Activated naive CD8-positive, alpha-beta T cell treated with anti-CD3 and anti-CD28 coated beads, Interleukin-2, amount 50 U/mL, for 16 hours (primary cell): ENCODE measurements around the gene PSMC4.

Experiments used
- DNase-seq: peaks from one replicate; pipeline ENCODE4 v3.0.0-alpha.2; 2020; ENCODE audit warnings: low read depth, low spot score

Gene PSMC4

GRCh38 chr19:39987596-39987995 lies 16.6 kb downstream of the PSMC4 start:
- DNase-seq, result no peak

DNA sequence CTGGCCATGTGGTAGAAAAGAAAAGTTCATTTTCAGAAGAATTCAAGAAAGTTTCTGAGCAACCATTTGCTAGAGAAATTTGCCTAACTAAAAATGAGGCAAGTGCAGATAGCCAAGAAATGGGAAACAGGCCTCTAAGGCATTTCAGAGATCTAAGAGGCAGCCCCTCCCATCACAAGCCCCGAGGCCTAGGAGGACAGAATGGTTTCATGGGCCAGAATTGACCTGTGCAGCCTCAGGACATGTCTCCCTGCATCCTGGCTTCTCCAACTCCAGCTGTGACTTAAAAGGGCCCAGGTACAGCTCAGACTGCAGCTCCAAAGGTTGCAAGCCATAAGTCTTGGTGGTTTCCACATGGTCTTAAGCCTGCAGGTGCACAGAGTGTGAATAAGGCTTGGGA lies 22.6 kb downstream of the PSMC4 start:
- no peak for DNase-seq

- DNase-seq, result no peak
Measured at GRCh38 chr19:39994361-39994760, 23.4 kb downstream of the PSMC4 start.

DNA sequence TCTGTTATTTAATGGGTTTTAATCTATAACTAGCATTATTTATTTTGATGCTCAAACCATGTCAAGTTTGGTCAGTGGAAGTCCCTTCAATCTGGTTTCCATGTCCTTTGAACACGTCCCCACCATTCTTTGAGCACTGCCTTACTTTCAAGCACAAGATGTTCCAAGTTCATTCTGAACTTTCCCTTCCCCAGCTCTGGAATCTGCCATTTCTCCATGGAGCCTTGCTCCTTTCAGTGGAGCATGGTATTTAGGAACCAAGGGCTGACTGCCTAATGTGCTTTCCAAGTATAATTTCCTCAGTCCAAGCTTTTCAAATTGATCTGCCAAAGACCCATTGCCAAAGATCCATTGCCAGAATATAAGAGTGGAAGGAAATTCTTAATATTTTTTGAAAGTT lies 24.8 kb downstream of the PSMC4 start:
- no peak for DNase-seq

GRCh38 chr19:39996218-39996810 lies 25.3 kb downstream of the PSMC4 start:
- no peak for DNase-seq

GRCh38 chr19:39996811-39997637 lies 26.1 kb downstream of the PSMC4 start, which contains the start of gene ZNF546:
Gene ZNF546, plus strand, starts transcription at chr19:39997060. Its CDS starts 1,267 bp downstream, at chr19:39998327.
- peak; percentile 78 for DNase-seq

DNA sequence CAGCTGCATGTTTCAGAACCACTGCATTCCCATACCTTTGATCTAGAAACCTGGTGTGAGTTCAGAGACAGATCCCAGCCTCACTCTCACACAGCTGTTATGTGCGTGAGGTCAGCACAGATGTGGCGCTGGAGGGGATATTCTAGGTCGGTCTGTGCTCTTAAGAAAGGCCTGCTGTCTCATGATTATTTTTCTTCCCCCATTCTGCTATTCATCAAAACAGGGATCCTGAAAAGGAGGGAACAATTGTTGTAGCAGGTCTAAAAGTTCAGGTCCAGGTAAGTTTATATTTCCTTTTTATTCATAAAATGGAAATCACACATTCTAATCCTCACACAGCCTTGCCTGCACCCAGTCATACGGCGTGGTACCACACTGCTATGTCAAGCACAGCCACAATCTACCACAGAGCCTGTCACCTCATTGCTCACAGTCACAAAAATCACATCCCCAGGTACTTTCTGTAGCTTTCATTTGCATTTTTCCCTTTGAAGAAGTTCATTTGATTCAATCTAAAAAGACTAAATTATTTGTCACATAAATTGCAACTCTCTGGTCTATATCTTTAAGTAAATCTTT lies 26.8 kb downstream of the PSMC4 start:
- no peak for DNase-seq

DNA sequence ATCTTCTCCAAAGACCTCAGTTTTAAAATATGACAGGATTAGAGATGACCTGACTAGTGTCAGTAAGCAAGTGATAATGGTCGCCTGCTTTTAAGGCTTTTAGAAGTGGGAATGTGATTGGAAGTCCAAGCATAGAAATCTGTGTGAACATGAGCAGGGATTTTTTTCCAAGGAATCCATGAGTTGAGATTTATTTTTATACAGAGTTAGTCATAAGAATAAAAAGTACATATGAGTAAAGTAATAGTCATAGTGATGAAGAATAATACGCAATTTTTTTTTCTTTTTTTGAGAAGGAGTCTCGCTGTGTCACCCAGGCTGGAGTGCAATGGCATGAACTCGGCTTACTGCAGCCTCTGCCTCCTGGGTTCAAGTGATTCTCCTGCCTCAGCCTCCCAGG lies 27.5 kb downstream of the PSMC4 start:
- no peak for DNase-seq

DNA sequence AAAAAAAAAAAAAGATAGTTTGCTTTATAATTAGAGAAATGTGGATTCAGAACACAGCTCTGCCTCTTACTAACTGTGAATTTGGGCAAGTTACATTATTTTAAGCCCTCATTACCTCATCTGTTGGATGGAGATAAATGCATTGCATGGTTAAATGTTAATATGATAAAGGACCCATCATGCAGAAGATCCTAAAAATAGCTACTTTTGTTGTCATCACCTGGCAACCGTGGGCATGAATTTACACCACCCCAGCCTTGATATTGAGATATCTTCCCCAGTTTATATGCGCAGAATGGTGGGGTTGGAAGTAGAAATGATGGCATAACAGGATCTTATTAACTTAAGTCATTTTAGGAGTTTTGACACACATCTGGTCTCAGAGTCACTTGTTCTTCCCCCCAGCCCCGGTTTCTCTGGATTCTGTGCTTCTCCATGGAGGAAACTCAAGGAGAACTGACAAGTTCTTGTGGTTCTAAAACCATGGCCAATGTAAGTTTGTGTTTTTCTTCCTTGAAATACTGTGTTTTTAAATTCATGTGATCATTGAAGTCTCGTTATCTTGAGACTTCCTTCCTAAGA lies 34.8 kb downstream of the PSMC4 start:
- no peak for DNase-seq

- no peak for DNase-seq
Measured at GRCh38 chr19:40006273-40006691, 35.3 kb downstream of the PSMC4 start.

- no peak for DNase-seq
Measured at GRCh38 chr19:40009674-40010073, 38.7 kb downstream of the PSMC4 start.

DNA sequence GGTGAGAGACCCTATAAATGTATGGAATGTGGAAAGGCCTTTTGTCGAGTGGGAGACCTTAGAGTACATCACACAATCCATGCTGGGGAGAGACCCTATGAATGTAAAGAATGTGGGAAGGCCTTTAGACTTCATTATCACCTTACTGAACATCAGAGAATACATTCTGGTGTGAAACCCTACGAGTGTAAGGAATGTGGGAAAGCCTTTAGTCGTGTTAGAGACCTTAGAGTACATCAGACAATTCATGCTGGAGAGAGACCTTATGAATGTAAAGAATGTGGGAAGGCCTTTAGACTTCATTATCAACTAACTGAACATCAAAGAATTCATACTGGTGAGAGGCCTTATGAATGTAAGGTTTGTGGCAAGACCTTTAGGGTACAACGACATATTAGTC lies 43.0 kb downstream of the PSMC4 start:
- DNase-seq, result no peak

DNA sequence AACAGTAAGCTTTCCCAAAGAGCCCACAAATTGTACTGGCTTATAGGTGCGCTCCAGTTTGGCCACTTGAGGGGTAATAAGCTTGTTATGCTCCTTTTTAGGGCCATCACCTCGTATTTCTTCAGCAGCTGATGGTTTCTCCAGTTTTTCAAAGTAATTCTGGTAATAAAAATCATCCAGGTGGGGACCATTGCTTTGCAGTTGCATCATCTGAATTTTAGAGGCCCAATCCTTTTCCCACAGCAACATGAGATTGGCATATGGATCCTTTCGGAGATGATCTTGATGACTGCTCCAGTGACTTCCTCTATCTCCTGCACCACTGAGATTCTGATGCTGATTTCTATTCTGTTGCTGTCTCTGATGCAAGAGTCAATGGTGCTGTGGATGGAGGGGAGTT lies 53.0 kb downstream of the PSMC4 start:
- no peak for DNase-seq

DNA sequence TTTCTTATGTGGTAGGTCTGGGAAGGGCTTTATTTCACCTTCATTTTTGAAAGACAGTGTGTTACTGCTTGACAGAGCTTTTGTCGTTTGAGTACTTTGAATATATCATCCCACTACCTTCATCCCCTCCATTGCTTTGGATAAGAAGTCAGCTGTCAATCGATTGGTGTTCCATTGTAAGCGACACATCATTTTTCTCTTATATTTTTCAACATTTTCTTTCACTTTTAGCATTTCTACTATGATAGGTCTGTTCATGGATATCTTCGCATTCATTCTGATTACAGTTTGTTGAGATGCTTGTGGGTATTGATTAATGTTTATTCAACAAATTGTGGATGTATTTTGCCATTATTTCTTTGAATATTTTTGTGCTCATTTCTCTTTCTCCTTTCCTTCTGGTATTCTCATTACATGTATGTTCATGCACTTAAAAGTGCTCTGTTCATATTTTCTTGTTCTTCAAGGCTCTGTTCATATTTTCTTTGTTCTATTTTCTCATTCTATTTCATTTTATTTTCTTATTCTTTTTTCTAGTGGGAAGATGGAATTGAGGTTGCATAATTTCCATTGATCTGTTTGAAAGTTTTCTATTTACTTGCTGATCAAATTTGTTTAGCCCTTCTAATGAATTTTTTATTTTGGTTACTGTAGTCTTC lies 55.1 kb downstream of the PSMC4 start:
- DNase-seq, result no peak

DNA sequence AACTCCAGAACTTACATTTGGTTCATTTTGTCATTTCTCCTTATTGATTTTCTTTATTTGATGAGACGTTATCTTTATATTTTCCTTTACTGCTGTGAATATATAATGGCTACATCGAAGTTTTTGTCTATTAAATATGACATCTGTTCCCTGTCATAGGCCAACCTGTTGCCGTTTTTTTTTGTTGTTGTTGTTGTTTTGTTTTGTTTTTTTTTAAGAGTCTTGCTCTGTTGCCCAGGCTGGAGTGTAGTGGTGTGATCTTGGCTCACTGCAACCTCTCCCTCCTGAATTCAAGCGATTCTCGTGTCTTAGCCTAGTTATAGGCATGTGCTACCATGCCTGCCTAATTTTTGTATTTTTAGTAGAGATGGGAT lies 55.6 kb downstream of the PSMC4 start:
- no peak for DNase-seq
